GM21576 (cell line): ENCODE measurements around the gene SLC1A7.
"Not testable (repeated sequence)": the region's sequence is repeated elsewhere in the genome, so short reads cannot be mapped to it uniquely, and the experiment has no call there.

Experiments
- ATAC-seq: cut with Tn5 transposase; IDR thresholded peaks from one replicate; pipeline ENCODE4 v1.9.1; 2021; ENCODE audit warnings: mild to moderate bottlenecking, moderate library complexity; ENCODE audit not compliant: unreplicated experiment

The SLC1A7 gene

GRCh38 chr1:53142226-53142853 lies at the start of gene SLC1A7:
Gene SLC1A7, minus strand, starts transcription at chr1:53142638. Its CDS starts 189 bp downstream, at chr1:53142449.
- no peak for ATAC-seq

- no peak for ATAC-seq
These were observed 47.8 kb upstream of the SLC1A7 start for GRCh38 chr1:53190210-53190611.

GRCh38 chr1:53189061-53189460 lies 46.6 kb upstream of the SLC1A7 start:
- ATAC-seq: no peak

- no peak for ATAC-seq
These were observed 45.7 kb upstream of the SLC1A7 start for GRCh38 chr1:53188099-53188498.

- ATAC-seq: no peak
These were observed 45.0 kb upstream of the SLC1A7 start for GRCh38 chr1:53187401-53187800.

- ATAC-seq: no peak
These were observed 44.1 kb upstream of the SLC1A7 start for GRCh38 chr1:53186533-53186932.

GRCh38 chr1:53185955-53186297 lies 43.5 kb upstream of the SLC1A7 start:
- not testable (repeated sequence) for ATAC-seq

GRCh38 chr1:53183095-53183990 lies 40.9 kb upstream of the SLC1A7 start:
- no peak for ATAC-seq

GRCh38 chr1:53182716-53183094 lies 40.3 kb upstream of the SLC1A7 start:
- no peak for ATAC-seq

GRCh38 chr1:53182111-53182593 lies 39.7 kb upstream of the SLC1A7 start:
- ATAC-seq: no peak

GRCh38 chr1:53180951-53181350 lies 38.5 kb upstream of the SLC1A7 start:
- no peak for ATAC-seq

- no peak for ATAC-seq
These were observed 37.8 kb upstream of the SLC1A7 start for GRCh38 chr1:53180226-53180625.

- ATAC-seq: no peak
These were observed 34.2 kb upstream of the SLC1A7 start for GRCh38 chr1:53176452-53177208.

- ATAC-seq: no peak
These were observed 32.8 kb upstream of the SLC1A7 start for GRCh38 chr1:53174971-53175913.

GRCh38 chr1:53172426-53173128 lies 30.1 kb upstream of the SLC1A7 start:
- peak; percentile 58 for ATAC-seq

- no peak for ATAC-seq
These were observed 24.5 kb upstream of the SLC1A7 start for GRCh38 chr1:53166912-53167311.

GRCh38 chr1:53166366-53166765 lies 23.9 kb upstream of the SLC1A7 start:
- ATAC-seq: no peak

- ATAC-seq: no peak
These were observed 23.0 kb upstream of the SLC1A7 start for GRCh38 chr1:53165408-53165961.

GRCh38 chr1:53163291-53163768 lies 20.9 kb upstream of the SLC1A7 start:
- ATAC-seq: no peak
